Central memory CD8-positive, alpha-beta T cell (primary cell): ENCODE data around the gene AIPL1.
A peak's percentile ranks its signal among the peaks of the same experiment; 100 is the strongest.

Source experiments
- ATAC-seq: fragments of 150-1000 bp; cut with Tn5 transposase; replicated peaks from 2 replicates; pipeline ENCODE4 v1.10.0; 2022; ENCODE audit warnings: mild to moderate bottlenecking, moderate FRiP score, moderate number of reproducible peaks; ENCODE audit not compliant: poor library complexity, severe bottlenecking; ENCODE audit errors: extremely low read depth
- DNase-seq, 2 donors: peaks; one replicate each; pipeline ENCODE4 v3.0.0; 2021; ENCODE audit warnings: low spot score in 2 of 2
- H3K27ac Mint-ChIP-seq: one replicate; pipeline ENCODE4 v1.8.0; 2022; ENCODE audit warnings: low read depth, mild to moderate bottlenecking, moderate library complexity, mixed read lengths
- H3K27me3 Mint-ChIP-seq: one replicate; pipeline ENCODE4 v1.8.0; 2022; ENCODE audit warnings: mixed read lengths
- H3K36me3 Mint-ChIP-seq: one replicate; pipeline ENCODE4 v1.8.0; 2022; ENCODE audit warnings: mild to moderate bottlenecking, moderate library complexity, mixed read lengths; ENCODE audit not compliant: insufficient read depth
- H3K4me1 Mint-ChIP-seq: one replicate; pipeline ENCODE4 v1.8.0; 2022; ENCODE audit warnings: mixed read lengths
- H3K4me3 Mint-ChIP-seq: one replicate; pipeline ENCODE4 v1.8.0; 2022; ENCODE audit warnings: mild to moderate bottlenecking, moderate library complexity, mixed read lengths
- H3K9me3 Mint-ChIP-seq: one replicate; pipeline ENCODE4 v1.8.0; 2022; ENCODE audit warnings: mixed read lengths

Gene AIPL1

GRCh38 chr17:6453279-6454024 lies 18.5 kb upstream of the AIPL1 start:
- ATAC-seq (no peak), DNase-seq (no peak)
- Mint-ChIP-seq H3K4me1 (peaks cover 4% of the 10 kb centered on the region), H3K36me3 (peaks cover 3% of the 10 kb centered on the region), H3K27me3 (peaks cover 35% of the 10 kb centered on the region), H3K9me3 (no peaks in the 10 kb centered on the region), H3K27ac (no peak overlapping the region), H3K4me3 (no peak overlapping the region)

- Mint-ChIP-seq H3K36me3 (peaks cover 3% of the 10 kb centered on the region), H3K27me3 (peaks cover 35% of the 10 kb centered on the region), H3K4me3 (no peak overlapping the region), H3K4me1 (peaks cover 4% of the 10 kb centered on the region), H3K9me3 (no peaks in the 10 kb centered on the region), H3K27ac (no peak overlapping the region)
- DNase-seq (no peak), ATAC-seq (no peak)
Observed at GRCh38 chr17:6452471-6453266, 17.7 kb upstream of the AIPL1 start.

- no peak for DNase-seq
- no peak overlapping the region for H3K27ac Mint-ChIP-seq
- peaks cover 4% of the 10 kb centered on the region for H3K4me1 Mint-ChIP-seq
- H3K36me3 Mint-ChIP-seq: peaks cover 3% of the 10 kb centered on the region
- H3K27me3 Mint-ChIP-seq: peaks cover 24% of the 10 kb centered on the region
- H3K9me3 Mint-ChIP-seq: no peaks in the 10 kb centered on the region
- no peak overlapping the region for H3K4me3 Mint-ChIP-seq
- ATAC-seq: no peak
Observed at GRCh38 chr17:6450926-6451832, 16.3 kb upstream of the AIPL1 start.

- no peak for ATAC-seq
- H3K36me3 Mint-ChIP-seq: peaks cover 4% of the 10 kb centered on the region
- no peak overlapping the region for H3K4me3 Mint-ChIP-seq
- H3K27ac Mint-ChIP-seq: no peak overlapping the region
- peaks cover 22% of the 10 kb centered on the region for H3K27me3 Mint-ChIP-seq
- no peak for DNase-seq
- H3K4me1 Mint-ChIP-seq: peaks cover 7% of the 10 kb centered on the region
- no peaks in the 10 kb centered on the region for H3K9me3 Mint-ChIP-seq
Observed at GRCh38 chr17:6449307-6449706, 14.4 kb upstream of the AIPL1 start.

GRCh38 chr17:6448473-6448872 lies 13.6 kb upstream of the AIPL1 start:
- DNase-seq (no peak), ATAC-seq (no peak)
- Mint-ChIP-seq H3K36me3 (peaks cover 7% of the 10 kb centered on the region), H3K27me3 (peaks cover 13% of the 10 kb centered on the region), H3K9me3 (no peaks in the 10 kb centered on the region), H3K27ac (no peak overlapping the region), H3K4me1 (peaks cover 12% of the 10 kb centered on the region), H3K4me3 (no peak overlapping the region)

GRCh38 chr17:6446516-6447100 lies 11.7 kb upstream of the AIPL1 start:
- Mint-ChIP-seq H3K36me3 (peaks cover 7% of the 10 kb centered on the region), H3K4me3 (no peak overlapping the region), H3K4me1 (peaks cover 16% of the 10 kb centered on the region), H3K27me3 (peaks cover 6% of the 10 kb centered on the region), H3K9me3 (no peaks in the 10 kb centered on the region), H3K27ac (no peak overlapping the region)
- DNase-seq (no peak), ATAC-seq (no peak)

GRCh38 chr17:6444571-6445335 lies 9.8 kb upstream of the AIPL1 start:
- no peak for ATAC-seq
- Mint-ChIP-seq H3K9me3 (no peaks in the 10 kb centered on the region), H3K27ac (peak overlapping the region; percentile 80), H3K36me3 (peaks cover 9% of the 10 kb centered on the region), H3K4me1 (peaks cover 16% of the 10 kb centered on the region), H3K4me3 (peak overlapping the region; percentile 80), H3K27me3 (peaks cover 10% of the 10 kb centered on the region)
- DNase-seq: no peak

- H3K27me3 Mint-ChIP-seq: peaks cover 18% of the 10 kb centered on the region
- DNase-seq: peak; percentile 74 to 75
- H3K4me3 Mint-ChIP-seq: peak within 1 kb of the TSS; percentile 80
- peak; percentile 96 for ATAC-seq
- H3K36me3 Mint-ChIP-seq: peaks cover 9% of the 10 kb centered on the region
- H3K9me3 Mint-ChIP-seq: no peaks in the 10 kb centered on the region
- peaks cover 16% of the 10 kb centered on the region for H3K4me1 Mint-ChIP-seq
- H3K27ac Mint-ChIP-seq: peak within 1 kb of the TSS; percentile 80
Observed at GRCh38 chr17:6443692-6444570, 9.0 kb upstream of the AIPL1 start, which contains the start of gene PIMREG. Gene PIMREG (plus strand): TSS chr17:6444455. CDS start chr17:6445111, 656 bp downstream.

GRCh38 chr17:6442775-6443174 lies 7.9 kb upstream of the AIPL1 start:
- ATAC-seq (no peak), DNase-seq (no peak)
- Mint-ChIP-seq H3K27ac (no peak overlapping the region), H3K9me3 (no peaks in the 10 kb centered on the region), H3K4me3 (no peak overlapping the region), H3K36me3 (peaks cover 9% of the 10 kb centered on the region), H3K27me3 (peaks cover 24% of the 10 kb centered on the region), H3K4me1 (peaks cover 16% of the 10 kb centered on the region)

- no peak overlapping the region for H3K27ac Mint-ChIP-seq
- peaks cover 21% of the 10 kb centered on the region for H3K4me1 Mint-ChIP-seq
Observed at GRCh38 chr17:6439951-6440350, 5.0 kb upstream of the AIPL1 start.

GRCh38 chr17:6437956-6438355 lies 3.0 kb upstream of the AIPL1 start:
- no peak overlapping the region for H3K4me3 Mint-ChIP-seq
- H3K9me3 Mint-ChIP-seq: no peaks in the 10 kb centered on the region
- no peak for DNase-seq
- ATAC-seq: no peak
- H3K4me1 Mint-ChIP-seq: peaks cover 5% of the 10 kb centered on the region
- H3K36me3 Mint-ChIP-seq: peaks cover 5% of the 10 kb centered on the region
- H3K27ac Mint-ChIP-seq: no peak overlapping the region
- H3K27me3 Mint-ChIP-seq: peaks cover 47% of the 10 kb centered on the region

More at GRCh38 chr17:6439951-6440350, 5.0 kb upstream of the AIPL1 start:
- DNase-seq: no peak
- Mint-ChIP-seq H3K9me3 (no peaks in the 10 kb centered on the region), H3K36me3 (peaks cover 9% of the 10 kb centered on the region), H3K27me3 (peaks cover 47% of the 10 kb centered on the region), H3K4me3 (no peak overlapping the region)
- ATAC-seq: no peak
